ENCODE data around the gene CTIF. TPM values are rescaled to one million over a fixed set of nuclear protein-coding genes. Genes with fewer than 3 reads are reported as not detected.

CTIF gene
- total and polyA plus RNA-seq, 12 donors, result 20.5 to 159 (median 57.0) TPM

DNA sequence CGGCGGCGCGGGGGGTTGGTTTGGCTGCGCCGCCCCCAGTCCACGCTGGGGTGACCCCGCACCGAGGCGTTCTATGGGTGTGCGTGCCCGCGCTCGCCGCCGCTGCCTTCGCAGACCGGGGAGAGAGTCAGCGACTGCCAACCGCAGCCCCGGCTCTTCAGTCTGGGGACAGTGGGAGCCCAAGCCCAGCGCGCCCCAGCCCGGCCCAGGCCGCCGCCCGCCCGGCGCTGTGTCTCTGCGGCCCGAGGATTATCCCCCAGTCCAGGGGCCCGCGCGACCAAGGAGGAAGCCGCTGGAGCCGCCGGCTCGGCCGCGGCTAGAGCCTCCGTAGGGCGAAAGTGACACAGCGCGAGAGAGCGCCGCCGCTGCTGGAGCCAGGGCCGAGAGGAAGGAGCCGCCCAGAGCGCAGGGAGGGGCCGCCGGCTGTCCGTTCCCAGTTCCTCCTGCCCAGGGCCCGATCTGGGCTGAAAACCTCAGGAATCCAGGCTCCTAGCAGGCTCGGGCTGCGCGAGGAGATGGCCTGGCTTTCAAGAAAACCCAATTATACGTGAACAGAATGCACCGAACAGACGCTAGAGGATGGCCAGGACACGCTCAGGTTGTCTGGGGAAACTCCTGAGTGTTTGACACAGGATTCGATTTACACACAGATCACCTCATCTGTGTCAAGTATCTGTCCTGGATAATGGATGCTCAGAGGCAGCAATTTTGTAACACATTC is 2.4 kb downstream of the CTIF start:
- peak in 1 of 2 donors; percentile 83 for TF ChIP-seq POLR2A (IDR thresholded peaks at IDR 0.05)
- TF ChIP-seq, protein P1, sequence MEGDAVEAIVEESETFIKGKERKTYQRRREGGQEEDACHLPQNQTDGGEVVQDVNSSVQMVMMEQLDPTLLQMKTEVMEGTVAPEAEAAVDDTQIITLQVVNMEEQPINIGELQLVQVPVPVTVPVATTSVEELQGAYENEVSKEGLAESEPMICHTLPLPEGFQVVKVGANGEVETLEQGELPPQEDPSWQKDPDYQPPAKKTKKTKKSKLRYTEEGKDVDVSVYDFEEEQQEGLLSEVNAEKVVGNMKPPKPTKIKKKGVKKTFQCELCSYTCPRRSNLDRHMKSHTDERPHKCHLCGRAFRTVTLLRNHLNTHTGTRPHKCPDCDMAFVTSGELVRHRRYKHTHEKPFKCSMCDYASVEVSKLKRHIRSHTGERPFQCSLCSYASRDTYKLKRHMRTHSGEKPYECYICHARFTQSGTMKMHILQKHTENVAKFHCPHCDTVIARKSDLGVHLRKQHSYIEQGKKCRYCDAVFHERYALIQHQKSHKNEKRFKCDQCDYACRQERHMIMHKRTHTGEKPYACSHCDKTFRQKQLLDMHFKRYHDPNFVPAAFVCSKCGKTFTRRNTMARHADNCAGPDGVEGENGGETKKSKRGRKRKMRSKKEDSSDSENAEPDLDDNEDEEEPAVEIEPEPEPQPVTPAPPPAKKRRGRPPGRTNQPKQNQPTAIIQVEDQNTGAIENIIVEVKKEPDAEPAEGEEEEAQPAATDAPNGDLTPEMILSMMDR (IDR thresholded peaks at IDR 0.05), result no peak
- DNase-seq, result peak; percentile 74 to 87 (median 78)
- H3K27ac ChIP-seq, result peak overlapping the region; percentile 62 to 94 (median 83)
- intact Hi-C loops (cut with DNase I), result loop anchor here (10.0 kb wide), 1 partner anchor 124 kb away; no protein-coding TSS in a partner anchor
- H3K36me3 ChIP-seq (replicated peaks in 1 of 2), result no peaks in the 10 kb centered on the region
- no peaks in the 10 kb centered on the region for H3K27me3 ChIP-seq
- peak overlapping the region; percentile 25 to 86 (median 58) for H3K4me3 ChIP-seq
- H3K4me1 ChIP-seq (replicated peaks in 1 of 2), result peaks cover 5 to 53% of the 10 kb centered on the region in 2 donors
- no peaks in the 10 kb centered on the region for H3K9me3 ChIP-seq (replicated peaks in 1 of 3)
- 1 to 4% (median 2%) methylated on average over 11 to 62 of the region's 62 CpGs for WGBS, 4 donors

- H3K4me1 ChIP-seq (replicated peaks in 1 of 2), result peaks cover 5 to 60% of the 10 kb centered on the region in 2 donors
- H3K27ac ChIP-seq, result peak overlapping the region in 3 of 5 donors; percentile 83 to 94 (median 88)
- no peaks in the 10 kb centered on the region for H3K9me3 ChIP-seq (replicated peaks in 1 of 3)
- H3K36me3 ChIP-seq (replicated peaks in 1 of 2), result no peaks in the 10 kb centered on the region
- no peak overlapping the region for H3K4me3 ChIP-seq
- no peaks in the 10 kb centered on the region for H3K27me3 ChIP-seq
- peak in 1 of 7 donors; percentile 19 for DNase-seq
- intact Hi-C loops (cut with DNase I), result loop anchor here (10.0 kb wide), 1 partner anchor 123 kb away; no protein-coding TSS in a partner anchor
- TF ChIP-seq, protein P1 (IDR thresholded peaks at IDR 0.05), result no peak
- no peak for TF ChIP-seq POLR2A (IDR thresholded peaks at IDR 0.05)
- 81 to 93% (median 87%) methylated on average over 4 of the region's 4 CpGs for WGBS, 4 donors
Observed at GRCh38 chr18:48541747-48542400, 3.0 kb downstream of the CTIF start.

DNA sequence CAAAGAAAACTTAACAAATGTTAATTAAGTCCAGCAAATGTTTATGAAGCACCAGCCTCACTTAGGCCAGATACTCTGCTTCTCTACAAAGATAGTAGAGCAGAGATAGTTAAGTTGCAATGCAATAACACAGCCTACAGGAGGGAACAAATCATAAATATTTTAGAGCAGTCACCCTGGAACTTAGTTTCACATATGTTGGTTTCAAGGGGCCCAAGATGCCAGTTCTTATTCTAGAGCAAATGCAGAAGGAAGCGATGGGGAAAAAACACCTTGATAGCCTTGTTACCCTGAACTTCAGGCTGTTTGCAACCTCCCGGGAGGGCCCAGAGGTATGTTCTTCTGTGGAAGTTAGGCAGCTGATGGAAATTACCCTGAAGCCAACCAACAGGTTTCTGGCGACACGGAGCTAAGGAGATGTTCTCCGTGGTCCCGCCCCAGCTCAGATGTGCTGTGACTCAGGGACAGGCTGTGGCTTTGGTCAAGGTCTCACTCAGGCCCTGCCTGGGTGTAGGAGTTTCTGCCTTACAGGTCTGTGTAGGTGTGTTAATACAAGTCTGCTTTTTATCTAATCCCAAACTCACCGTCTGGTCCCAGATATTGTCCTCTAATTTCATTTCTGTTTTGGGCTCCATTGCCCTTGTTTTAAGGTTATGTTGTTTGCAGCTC is 3.8 kb downstream of the CTIF start:
- Histone ChIP-seq H3K4me3 (no peak overlapping the region), H3K4me1 (replicated peaks in 1 of 2) (peaks cover 5 to 65% of the 10 kb centered on the region in 2 donors), H3K27me3 (no peaks in the 10 kb centered on the region), H3K27ac (no peak overlapping the region), H3K36me3 (replicated peaks in 1 of 2) (no peaks in the 10 kb centered on the region), H3K9me3 (replicated peaks in 1 of 3) (no peaks in the 10 kb centered on the region)
- peak in 5 of 7 donors; percentile 24 to 69 (median 54) for DNase-seq
- TF ChIP-seq, protein P1 (IDR thresholded peaks at IDR 0.05), result no peak
- TF ChIP-seq POLR2A (IDR thresholded peaks at IDR 0.05), result no peak
- 55 to 71% (median 62%) methylated on average over 5 to 7 of the region's 7 CpGs for WGBS, 4 donors
- intact Hi-C loops (cut with DNase I), result loop anchor here (10.0 kb wide), 1 partner anchor 122 kb away; no protein-coding TSS in a partner anchor

DNA sequence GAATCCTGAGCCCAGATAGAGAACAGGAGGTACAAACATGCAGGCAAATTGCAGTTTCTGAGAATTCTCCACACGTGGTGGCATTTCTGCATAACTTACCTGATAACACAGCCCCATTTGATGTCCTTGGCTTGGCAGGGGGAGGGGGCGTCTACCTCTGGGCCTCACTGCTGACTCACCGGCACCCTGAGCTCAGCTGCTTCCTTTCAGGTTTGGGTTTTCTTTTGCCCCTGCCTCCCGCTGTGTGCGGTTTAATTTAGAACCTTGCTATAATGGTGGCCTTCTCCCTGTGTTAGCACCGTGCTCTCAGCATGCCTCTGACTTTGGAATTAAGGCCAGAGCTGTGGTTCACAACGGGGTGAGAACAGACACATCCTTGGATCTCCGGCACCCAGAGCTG is 4.4 kb downstream of the CTIF start:
- TF ChIP-seq, protein P1 (IDR thresholded peaks at IDR 0.05), result no peak
- TF ChIP-seq POLR2A (IDR thresholded peaks at IDR 0.05), result no peak
- Histone ChIP-seq H3K27ac (no peak overlapping the region), H3K27me3 (no peaks in the 10 kb centered on the region), H3K9me3 (replicated peaks in 1 of 3) (no peaks in the 10 kb centered on the region), H3K36me3 (replicated peaks in 1 of 2) (no peaks in the 10 kb centered on the region), H3K4me3 (no peak overlapping the region), H3K4me1 (replicated peaks in 1 of 2) (peaks cover 5 to 68% of the 10 kb centered on the region in 2 donors)
- WGBS, 4 donors, result 47 to 56% (median 53%) methylated on average over 8 of the region's 8 CpGs
- DNase-seq, result peak; percentile 28 to 65 (median 51)
- intact Hi-C loops (cut with DNase I), result loop anchor here (10.0 kb wide), 1 partner anchor 122 kb away; no protein-coding TSS in a partner anchor
